HG02759 (cell line): ENCODE results near the gene RNF31.

Source experiments
- ATAC-seq: cut with Tn5 transposase; IDR thresholded peaks from one replicate; pipeline ENCODE4 v1.9.1; 2021; ENCODE audit warnings: mild to moderate bottlenecking, moderate library complexity; ENCODE audit not compliant: unreplicated experiment

Gene RNF31

GRCh38 chr14:24116128-24116814 lies 31.0 kb upstream of the RNF31 start:
- no peak for ATAC-seq

- ATAC-seq: no peak
Observed at GRCh38 chr14:24117179-24117578, 30.1 kb upstream of the RNF31 start.

GRCh38 chr14:24119691-24120090 lies 27.6 kb upstream of the RNF31 start:
- ATAC-seq: no peak

- no peak for ATAC-seq
Observed at GRCh38 chr14:24121210-24121609, 26.1 kb upstream of the RNF31 start.

GRCh38 chr14:24122416-24122815 lies 24.9 kb upstream of the RNF31 start:
- ATAC-seq: no peak

- ATAC-seq: no peak
Observed at GRCh38 chr14:24122898-24123297, 24.4 kb upstream of the RNF31 start.

- ATAC-seq: peak; percentile 78
Observed at GRCh38 chr14:24123424-24124417, 23.6 kb upstream of the RNF31 start.

- no peak for ATAC-seq
Observed at GRCh38 chr14:24126939-24127338, 20.4 kb upstream of the RNF31 start.

- no peak for ATAC-seq
Observed at GRCh38 chr14:24127673-24128072, 19.6 kb upstream of the RNF31 start.

- no peak for ATAC-seq
Observed at GRCh38 chr14:24129410-24129998, 17.8 kb upstream of the RNF31 start.

- ATAC-seq: no peak
Observed at GRCh38 chr14:24130380-24130716, 16.9 kb upstream of the RNF31 start, which contains the start of gene FITM1. Gene FITM1, plus strand, starts transcription at chr14:24130659. Its CDS starts 905 bp downstream, at chr14:24131564.

- ATAC-seq: no peak
Observed at GRCh38 chr14:24130717-24131548, 16.4 kb upstream of the RNF31 start.

GRCh38 chr14:24131549-24131966 lies 15.7 kb upstream of the RNF31 start:
- ATAC-seq: no peak

GRCh38 chr14:24132061-24132685 lies 15.1 kb upstream of the RNF31 start:
- no peak for ATAC-seq

- ATAC-seq: no peak
Observed at GRCh38 chr14:24132976-24133375, 14.3 kb upstream of the RNF31 start.

GRCh38 chr14:24133735-24134134 lies 13.6 kb upstream of the RNF31 start:
- no peak for ATAC-seq

GRCh38 chr14:24135584-24135833 lies 11.8 kb upstream of the RNF31 start:
- ATAC-seq: no peak

- peak; percentile 87 for ATAC-seq
Observed at GRCh38 chr14:24135834-24136683, 11.2 kb upstream of the RNF31 start, which contains the start of gene PSME1. Gene PSME1, plus strand, starts transcription at chr14:24136194. Its CDS starts 69 bp downstream, at chr14:24136263.

- no peak for ATAC-seq
Observed at GRCh38 chr14:24136684-24137528, 10.4 kb upstream of the RNF31 start.
